Retinal pigment epithelial cell (primary cell): ENCODE data around the gene APOE.
A peak's percentile ranks its signal among the peaks of the same experiment; 100 is the strongest.
"Not testable (repeated sequence)": the region's sequence is repeated elsewhere in the genome, so short reads cannot be mapped to it uniquely, and the experiment has no call there.

Experiments
- DNase-seq: peaks from one replicate; pipeline ENCODE4 v3.0.0-alpha.2; 2010; ENCODE audit warnings: low read depth
- H3K4me3 ChIP-seq: 2 replicates; pipeline ENCODE4 v1.5.1; 2011; ENCODE audit warnings: mild to moderate bottlenecking, low read length, control low read depth, moderate library complexity
- CTCF ChIP-seq: conservative IDR thresholded peaks from 2 replicates; pipeline ENCODE4 v1.5.1; 2011; ENCODE audit warnings: low read depth, low read length, control low read depth, inconsistent platforms

The APOE gene

GRCh38 chr19:44904426-44904994, 1.1 kb upstream of the APOE start:
- H3K4me3 ChIP-seq: no peak overlapping the region
- peak; percentile 31 for TF ChIP-seq CTCF
- no peak for DNase-seq

- no peak for TF ChIP-seq CTCF
- DNase-seq: no peak
- no peak overlapping the region for H3K4me3 ChIP-seq
These were observed 2.0 kb downstream of the APOE start for GRCh38 chr19:44907613-44908012.

- no peak for TF ChIP-seq CTCF
- DNase-seq: no peak
- H3K4me3 ChIP-seq: no peak overlapping the region
These were observed 2.7 kb downstream of the APOE start for GRCh38 chr19:44908074-44908835.

- no peak overlapping the region for H3K4me3 ChIP-seq
- DNase-seq: no peak
- TF ChIP-seq CTCF: no peak
These were observed 3.3 kb downstream of the APOE start for GRCh38 chr19:44908836-44909261.

- no peak for DNase-seq
- no peak for TF ChIP-seq CTCF
- H3K4me3 ChIP-seq: no peak overlapping the region
These were observed 4.2 kb downstream of the APOE start for GRCh38 chr19:44909775-44910174.

GRCh38 chr19:44911896-44912295, 6.3 kb downstream of the APOE start:
- DNase-seq, H3K4me3 ChIP-seq: not testable (repeated sequence)

GRCh38 chr19:44912854-44913253, 7.3 kb downstream of the APOE start:
- DNase-seq: no peak
- TF ChIP-seq CTCF: no peak
- no peak overlapping the region for H3K4me3 ChIP-seq

GRCh38 chr19:44913512-44914432, 8.2 kb downstream of the APOE start:
- not testable (repeated sequence) for DNase-seq
- peak overlapping the region; percentile 63 for H3K4me3 ChIP-seq

GRCh38 chr19:44914433-44915206, 9.0 kb downstream of the APOE start, which contains the start of gene APOC1:
TSS of gene APOC1 (plus strand) at chr19:44914608. CDS start at chr19:44914892, 284 bp downstream.
- not testable (repeated sequence) for DNase-seq
- peak within 1 kb of the TSS; percentile 63 for H3K4me3 ChIP-seq
